SH-SY5Y (cell line): ENCODE measurements around the gene STEAP1B.

Experiments used
- GATA2 ChIP-seq: IDR thresholded peaks from 2 replicates; pipeline ENCODE4 v1.6.1; 2011; ENCODE audit warnings: mild to moderate bottlenecking, low read depth, low read length
- GATA3 ChIP-seq: IDR thresholded peaks from 2 replicates; pipeline ENCODE4 v1.6.1; 2011; ENCODE audit warnings: low read depth, mild to moderate bottlenecking, low read length, moderate library complexity

STEAP1B gene

GRCh38 chr7:22435105-22435504 lies 64.9 kb downstream of the STEAP1B start:
- no peak for TF ChIP-seq GATA3

DNA sequence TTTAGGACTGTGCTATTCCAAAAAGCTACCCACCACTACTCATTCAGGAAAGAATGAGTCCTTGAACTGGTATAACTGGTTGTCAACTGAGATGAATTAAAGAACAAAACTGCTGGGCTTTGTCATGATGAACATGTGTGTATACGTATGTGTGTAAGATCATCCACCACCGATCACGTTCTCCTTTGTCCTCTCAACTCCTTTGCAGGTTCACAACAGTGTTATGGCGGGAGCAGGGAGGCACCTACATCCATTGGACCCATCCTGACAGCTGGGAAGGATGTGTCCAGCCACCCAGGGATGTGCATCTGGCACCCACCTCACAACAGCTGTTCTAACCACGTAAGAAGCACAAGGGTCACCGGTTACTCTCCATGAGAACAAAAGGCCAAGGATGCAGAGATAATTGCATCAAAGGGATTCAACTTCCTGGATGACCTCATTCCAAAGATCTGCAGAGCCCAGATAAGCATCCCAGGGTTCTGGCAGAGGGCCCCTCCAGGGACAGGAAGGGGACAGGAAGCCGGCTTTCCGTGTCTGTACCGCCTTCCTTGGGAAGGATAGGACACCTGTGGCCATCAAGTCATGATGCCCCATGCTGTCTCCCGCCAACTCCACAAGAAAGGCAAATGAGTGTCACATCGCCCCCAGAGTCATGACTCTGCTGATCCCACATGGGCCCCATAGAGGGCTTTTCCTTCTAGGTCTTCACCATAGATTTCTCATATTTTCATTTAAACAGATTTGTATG lies 66.1 kb downstream of the STEAP1B start:
- no peak for TF ChIP-seq GATA2

- TF ChIP-seq GATA3 = no peak
Observed at GRCh38 chr7:22432203-22432718, 67.7 kb downstream of the STEAP1B start.

- TF ChIP-seq GATA2 (no peak), GATA3 (no peak)
Observed at GRCh38 chr7:22430457-22430856, 69.5 kb downstream of the STEAP1B start.

- TF ChIP-seq GATA2 (no peak), GATA3 (no peak)
Observed at GRCh38 chr7:22429386-22429785, 70.6 kb downstream of the STEAP1B start.

DNA sequence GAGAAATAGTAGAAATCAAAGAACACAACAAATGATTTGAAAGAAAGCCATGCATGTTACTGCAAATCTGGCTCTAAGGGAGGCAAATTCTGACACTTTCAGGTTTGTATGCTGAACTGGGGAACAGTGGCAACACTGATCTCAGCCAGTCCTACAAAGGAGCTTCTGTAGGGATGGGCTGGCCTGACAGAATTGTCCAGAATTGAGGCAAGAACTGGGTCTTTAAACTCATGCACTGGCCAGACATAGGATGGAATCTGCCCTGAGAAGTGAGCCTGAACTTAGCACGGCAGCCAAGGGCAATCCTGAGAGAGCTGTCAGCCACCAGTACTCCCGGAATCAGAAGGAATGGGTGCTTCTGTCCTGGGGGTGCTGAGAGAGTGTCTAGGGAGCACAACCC lies 72.1 kb downstream of the STEAP1B start:
- TF ChIP-seq GATA3 (no peak), GATA2 (no peak)

GRCh38 chr7:22427104-22427503 lies 72.9 kb downstream of the STEAP1B start:
- TF ChIP-seq GATA2 = no peak
- TF ChIP-seq GATA3 = no peak

- TF ChIP-seq GATA3 (no peak), GATA2 (no peak)
Observed at GRCh38 chr7:22426463-22427094, 73.4 kb downstream of the STEAP1B start.

- TF ChIP-seq GATA3 (no peak), GATA2 (no peak)
Observed at GRCh38 chr7:22425361-22425760, 74.6 kb downstream of the STEAP1B start.

GRCh38 chr7:22422831-22423615 lies 77.0 kb downstream of the STEAP1B start:
- TF ChIP-seq GATA3 = no peak
- no peak for TF ChIP-seq GATA2

DNA sequence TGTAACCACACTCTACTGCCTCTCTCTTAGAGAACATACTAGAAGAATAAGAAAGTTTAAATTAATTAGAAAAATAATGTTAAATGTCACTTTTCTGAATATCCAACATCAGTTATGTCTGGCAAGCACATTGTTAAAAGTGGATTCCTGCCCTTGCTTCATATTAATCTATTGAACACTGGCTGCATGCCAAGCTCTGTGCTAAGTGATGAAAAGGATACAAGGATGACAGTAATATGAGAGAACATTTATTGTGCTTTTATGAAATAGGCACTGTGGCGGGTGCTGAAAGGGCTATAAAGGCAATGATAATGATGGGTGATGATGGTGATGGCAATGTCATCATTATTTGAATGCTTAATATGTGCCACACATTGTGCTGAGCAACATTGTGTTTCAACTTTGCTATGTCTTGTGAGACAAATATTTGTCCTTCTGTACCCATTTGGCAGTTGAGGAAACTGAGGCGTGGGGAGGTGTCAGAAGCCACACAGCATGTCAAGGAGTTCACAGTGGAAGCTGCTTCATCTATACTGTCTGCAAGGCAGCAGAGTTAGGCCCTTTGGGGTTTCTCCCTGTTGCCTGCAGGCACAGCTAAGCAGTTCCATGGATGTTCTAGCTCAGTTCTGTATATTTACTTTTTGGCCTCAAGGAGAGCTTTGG lies 78.9 kb downstream of the STEAP1B start:
- TF ChIP-seq GATA3 (no peak), GATA2 (no peak)

DNA sequence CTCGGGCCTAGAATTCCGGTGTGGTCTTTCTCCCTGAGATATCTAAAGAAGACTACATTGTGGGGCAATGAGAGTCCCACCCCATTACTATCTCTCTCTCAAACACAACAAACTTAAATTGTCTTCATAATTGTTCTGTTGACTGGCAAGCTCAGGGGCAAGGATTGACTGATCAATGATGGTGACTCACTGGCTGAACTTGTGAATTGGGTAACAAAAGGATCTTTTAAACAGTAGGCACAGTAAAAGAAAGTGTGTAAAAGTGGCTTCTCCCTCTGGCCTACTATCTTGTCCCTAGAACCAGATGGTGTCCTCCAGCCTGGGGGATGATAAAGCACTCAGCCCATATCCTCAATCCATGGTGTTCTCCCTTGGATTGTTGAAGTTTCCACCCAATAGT lies 80.0 kb downstream of the STEAP1B start:
- TF ChIP-seq GATA2 (no peak), GATA3 (no peak)

DNA sequence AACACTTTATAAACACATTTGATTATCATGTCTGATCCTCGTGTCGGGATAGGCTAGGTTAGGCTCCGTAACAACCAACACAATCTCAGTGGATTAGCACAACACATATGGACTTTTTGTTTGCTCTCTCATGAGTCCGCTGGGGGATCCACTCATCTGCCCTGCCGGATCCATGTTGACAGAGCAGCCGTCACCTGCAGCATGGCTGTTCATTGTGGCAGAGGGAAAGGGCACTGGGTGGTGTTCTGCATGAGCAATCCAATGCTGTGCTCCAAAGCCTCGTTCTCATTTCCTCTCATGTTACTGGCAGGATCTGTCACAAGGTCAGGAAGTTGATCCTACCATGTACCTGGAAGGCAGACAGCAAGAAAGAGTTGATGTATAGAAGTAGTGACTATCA lies 80.5 kb downstream of the STEAP1B start:
- no peak for TF ChIP-seq GATA3
- TF ChIP-seq GATA2 = no peak
